Stimulated activated effector memory CD8-positive, alpha-beta T cell treated with anti-CD3 and anti-CD28 coated beads, Interleukin-12 subunit alpha, Interleukin-12 subunit beta, amount 100 ng/mL, for 72 hours (primary cell): ENCODE measurements around the gene PCP4.

ENCODE experiments used
- ATAC-seq: fragments of 150-1000 bp; cut with Tn5 transposase; 2 replicates; pipeline ENCODE4 v1.10.0; 2021
- DNase-seq, 2 donors: peaks; one replicate each; pipeline ENCODE4 v3.0.0; 2021 to 2022; ENCODE audit warnings: low spot score in 2 of 2
- H3K27ac Mint-ChIP-seq: one replicate; pipeline ENCODE4 v1.8.0; 2022; ENCODE audit warnings: mild to moderate bottlenecking, mixed read lengths
- H3K36me3 Mint-ChIP-seq: one replicate; pipeline ENCODE4 v1.8.0; 2022; ENCODE audit warnings: mild to moderate bottlenecking, mixed read lengths
- H3K4me1 Mint-ChIP-seq: one replicate; pipeline ENCODE4 v1.8.0; 2022; ENCODE audit warnings: mixed read lengths
- H3K4me3 Mint-ChIP-seq: one replicate; pipeline ENCODE4 v1.8.0; 2022; ENCODE audit warnings: mild to moderate bottlenecking, mixed read lengths
- H3K9me3 Mint-ChIP-seq: one replicate; pipeline ENCODE4 v1.8.0; 2022; ENCODE audit warnings: mixed read lengths

The PCP4 gene

GRCh38 chr21:39932335-39932734 is 65.1 kb downstream of the PCP4 start:
- Mint-ChIP-seq H3K4me1 (no peaks in the 10 kb centered on the region), H3K4me3 (no peak overlapping the region), H3K27ac (no peak overlapping the region), H3K36me3 (no peaks in the 10 kb centered on the region), H3K9me3 (peaks cover 2% of the 10 kb centered on the region)
- ATAC-seq (no peak), DNase-seq (no peak)

GRCh38 chr21:39934895-39935294 is 67.7 kb downstream of the PCP4 start:
- no peak for DNase-seq
- no peak for ATAC-seq
- Mint-ChIP-seq H3K27ac (no peak overlapping the region), H3K36me3 (no peaks in the 10 kb centered on the region), H3K4me1 (no peaks in the 10 kb centered on the region), H3K9me3 (peaks cover 2% of the 10 kb centered on the region), H3K4me3 (no peak overlapping the region)

- Mint-ChIP-seq H3K4me3 (no peak overlapping the region), H3K27ac (no peak overlapping the region), H3K36me3 (no peaks in the 10 kb centered on the region), H3K4me1 (no peaks in the 10 kb centered on the region), H3K9me3 (peaks cover 2% of the 10 kb centered on the region)
- DNase-seq (no peak), ATAC-seq (no peak)
Observed at GRCh38 chr21:39935716-39936115, 68.5 kb downstream of the PCP4 start.

DNA sequence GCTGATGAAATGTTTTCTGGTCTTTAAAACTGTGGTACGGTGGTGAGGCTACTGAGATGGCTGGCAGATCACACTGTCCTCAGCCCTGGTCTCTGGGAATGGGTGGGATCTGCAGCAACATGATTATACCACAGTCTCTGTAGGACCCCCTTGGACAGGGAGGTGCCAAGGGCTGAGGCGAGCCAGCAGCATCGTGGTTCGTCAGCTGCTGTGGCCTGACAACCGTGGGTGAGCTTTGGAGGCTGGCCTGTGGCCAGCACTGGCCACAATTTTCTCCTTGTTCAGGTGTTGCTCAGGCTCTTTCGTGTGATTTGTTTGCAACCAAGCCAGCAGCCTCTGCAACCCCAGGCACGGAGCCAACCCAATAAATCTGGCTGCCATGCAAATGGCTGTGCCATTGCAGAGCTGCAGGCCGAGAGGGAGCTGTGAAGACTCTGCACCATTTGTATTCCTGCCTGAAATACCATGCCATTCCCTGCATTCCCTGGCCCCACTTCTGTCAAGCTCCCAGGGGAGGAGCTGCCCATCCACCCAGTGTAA is 70.9 kb downstream of the PCP4 start:
- DNase-seq (no peak), ATAC-seq (peak; percentile 5)
- peaks cover 6% of the 10 kb centered on the region for H3K9me3 Mint-ChIP-seq
- H3K4me1 Mint-ChIP-seq, result no peaks in the 10 kb centered on the region
- no peak overlapping the region for H3K4me3 Mint-ChIP-seq
- H3K36me3 Mint-ChIP-seq, result no peaks in the 10 kb centered on the region
- no peak overlapping the region for H3K27ac Mint-ChIP-seq

- H3K36me3 Mint-ChIP-seq, result no peaks in the 10 kb centered on the region
- no peak overlapping the region for H3K27ac Mint-ChIP-seq
- H3K4me1 Mint-ChIP-seq, result no peaks in the 10 kb centered on the region
- ATAC-seq (no peak), DNase-seq (no peak)
- H3K4me3 Mint-ChIP-seq, result no peak overlapping the region
- H3K9me3 Mint-ChIP-seq, result peaks cover 21% of the 10 kb centered on the region
Observed at GRCh38 chr21:39946199-39946598, 79.0 kb downstream of the PCP4 start.

GRCh38 chr21:39947031-39947430 is 79.8 kb downstream of the PCP4 start:
- no peaks in the 10 kb centered on the region for H3K4me1 Mint-ChIP-seq
- no peaks in the 10 kb centered on the region for H3K36me3 Mint-ChIP-seq
- peaks cover 17% of the 10 kb centered on the region for H3K9me3 Mint-ChIP-seq

DNA sequence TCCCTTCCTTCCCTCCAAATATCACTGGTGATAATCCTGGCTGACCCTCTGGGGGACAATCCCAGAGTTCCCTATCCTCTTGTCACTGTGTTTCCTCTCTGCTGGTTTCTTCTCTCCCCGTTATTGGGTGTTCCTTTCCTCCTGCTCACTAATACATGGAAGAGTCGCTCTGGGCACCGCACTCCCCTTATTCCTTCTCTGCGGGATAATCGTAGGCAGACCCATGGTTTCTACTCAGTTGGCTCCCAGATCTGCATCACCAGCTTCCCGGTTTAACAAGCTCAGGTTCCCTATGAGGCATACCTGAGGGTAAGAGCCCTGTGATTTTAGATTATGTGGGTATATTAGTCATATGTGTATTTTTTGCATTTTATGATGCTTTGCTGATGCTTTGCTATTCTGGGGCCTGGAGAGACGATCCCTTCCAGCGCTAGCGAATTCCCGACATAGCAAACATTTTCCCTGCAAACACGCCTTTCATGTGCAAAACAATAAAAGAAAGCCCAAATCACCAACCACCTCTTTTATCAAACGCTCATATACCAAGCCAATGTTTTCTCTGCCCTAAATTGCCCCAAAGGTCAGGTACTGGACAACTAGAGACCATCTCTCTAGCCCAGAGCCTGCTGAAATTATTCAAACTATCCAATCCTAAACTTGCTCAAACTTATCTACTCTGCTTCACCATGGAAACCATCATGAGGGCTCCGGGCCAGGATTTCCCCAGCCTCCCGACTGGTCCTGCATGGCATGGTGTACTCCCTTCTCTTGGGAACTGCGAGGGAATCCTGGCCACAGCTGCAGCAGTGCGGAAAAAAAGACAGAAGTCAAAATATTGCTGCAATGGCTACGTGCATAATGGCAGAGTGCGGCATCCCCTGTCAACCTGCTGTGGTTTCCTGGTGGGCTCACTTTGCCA is 84.2 kb downstream of the PCP4 start:
- Mint-ChIP-seq H3K36me3 (no peaks in the 10 kb centered on the region), H3K4me3 (no peak overlapping the region), H3K4me1 (no peaks in the 10 kb centered on the region), H3K9me3 (peaks cover 10% of the 10 kb centered on the region), H3K27ac (no peak overlapping the region)
- no peak for ATAC-seq
- DNase-seq, result no peak

More at GRCh38 chr21:39947031-39947430, 79.8 kb downstream of the PCP4 start:
- no peak for DNase-seq
- H3K4me3 Mint-ChIP-seq, result no peak overlapping the region
- no peak for ATAC-seq
- no peak overlapping the region for H3K27ac Mint-ChIP-seq

DNA sequence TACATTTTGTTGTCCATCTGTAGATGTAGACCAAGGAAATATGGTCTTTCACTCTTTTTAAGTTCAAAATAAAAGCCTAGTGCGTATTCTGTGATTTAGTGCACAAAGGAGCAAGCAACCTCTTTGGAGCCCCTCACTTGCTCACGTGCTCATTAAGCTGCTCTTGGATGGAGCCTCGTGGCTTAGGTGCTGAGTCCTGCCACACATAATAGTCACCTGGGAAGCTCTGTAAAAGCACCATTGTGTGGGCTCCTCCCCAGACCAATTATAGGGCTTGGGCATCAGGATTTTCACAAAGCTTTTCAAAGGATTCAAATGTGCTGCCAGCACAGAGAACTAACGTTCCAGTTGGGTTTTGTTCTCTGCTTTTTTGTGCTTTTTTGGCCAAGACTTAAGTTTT is 85.0 kb downstream of the PCP4 start:
- Mint-ChIP-seq H3K27ac (no peak overlapping the region), H3K36me3 (no peaks in the 10 kb centered on the region), H3K4me3 (no peak overlapping the region), H3K4me1 (no peaks in the 10 kb centered on the region), H3K9me3 (peaks cover 6% of the 10 kb centered on the region)
- ATAC-seq (no peak), DNase-seq (no peak)

- H3K9me3 Mint-ChIP-seq, result no peaks in the 10 kb centered on the region
- H3K4me3 Mint-ChIP-seq, result no peak overlapping the region
- no peak for DNase-seq
- no peak for ATAC-seq
- H3K27ac Mint-ChIP-seq, result no peak overlapping the region
- no peaks in the 10 kb centered on the region for H3K4me1 Mint-ChIP-seq
- no peaks in the 10 kb centered on the region for H3K36me3 Mint-ChIP-seq
Observed at GRCh38 chr21:39954570-39954969, 87.3 kb downstream of the PCP4 start.

DNA sequence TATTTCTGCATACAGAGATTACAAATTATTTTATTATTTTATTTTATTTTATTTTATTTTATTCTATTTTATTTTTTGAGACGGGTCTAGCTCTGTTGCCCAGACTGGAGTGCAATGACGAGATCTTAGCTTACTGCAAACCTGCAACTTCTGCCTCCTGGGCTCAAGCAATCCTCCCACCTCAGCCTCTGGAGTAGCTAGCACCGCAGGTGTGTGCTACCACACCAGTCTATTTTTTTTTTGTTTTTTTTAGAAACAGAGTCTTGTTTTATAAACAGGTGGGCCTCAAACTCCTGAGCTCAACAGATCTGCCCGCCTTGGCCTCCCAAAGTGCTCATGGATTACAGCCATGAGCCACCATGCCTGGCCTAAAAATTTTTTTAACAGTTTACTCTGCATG is 88.1 kb downstream of the PCP4 start:
- ATAC-seq (no peak), DNase-seq (no peak)
- Mint-ChIP-seq H3K27ac (no peak overlapping the region), H3K36me3 (no peaks in the 10 kb centered on the region), H3K9me3 (peaks cover 5% of the 10 kb centered on the region), H3K4me3 (no peak overlapping the region), H3K4me1 (no peaks in the 10 kb centered on the region)

GRCh38 chr21:39956586-39956985 is 89.3 kb downstream of the PCP4 start:
- no peaks in the 10 kb centered on the region for H3K4me1 Mint-ChIP-seq
- H3K27ac Mint-ChIP-seq, result no peak overlapping the region
- ATAC-seq (no peak), DNase-seq (no peak)
- H3K36me3 Mint-ChIP-seq, result no peaks in the 10 kb centered on the region
- peaks cover 12% of the 10 kb centered on the region for H3K9me3 Mint-ChIP-seq
- no peak overlapping the region for H3K4me3 Mint-ChIP-seq

GRCh38 chr21:39958731-39959130 is 91.5 kb downstream of the PCP4 start:
- Mint-ChIP-seq H3K9me3 (peaks cover 20% of the 10 kb centered on the region), H3K4me3 (no peak overlapping the region), H3K27ac (no peak overlapping the region), H3K4me1 (no peaks in the 10 kb centered on the region), H3K36me3 (no peaks in the 10 kb centered on the region)
- DNase-seq (no peak), ATAC-seq (no peak)

DNA sequence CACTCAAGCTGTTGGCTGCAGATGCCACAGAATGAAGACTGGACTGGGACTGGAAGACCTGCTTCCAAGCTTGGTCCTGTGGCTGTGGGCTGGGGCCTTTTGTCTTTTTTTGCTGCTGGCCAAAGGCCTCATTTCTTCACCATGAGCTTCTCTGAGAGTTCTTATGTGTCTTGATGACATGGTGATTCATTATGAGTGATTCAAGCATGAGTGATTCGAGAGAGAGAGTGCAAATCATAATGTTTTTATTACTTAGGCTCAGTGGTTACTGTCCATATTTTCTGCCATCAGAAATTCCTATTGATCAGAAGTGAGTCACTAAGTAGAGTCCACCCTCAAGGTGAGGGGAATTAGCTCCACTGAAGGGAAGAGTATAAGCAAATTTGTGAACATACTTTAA is 94.0 kb downstream of the PCP4 start:
- H3K9me3 Mint-ChIP-seq, result peaks cover 22% of the 10 kb centered on the region
- no peaks in the 10 kb centered on the region for H3K4me1 Mint-ChIP-seq
- no peak overlapping the region for H3K27ac Mint-ChIP-seq
- no peak for DNase-seq
- no peak for ATAC-seq
- H3K4me3 Mint-ChIP-seq, result no peak overlapping the region
- no peaks in the 10 kb centered on the region for H3K36me3 Mint-ChIP-seq

GRCh38 chr21:39965026-39965425 is 97.8 kb downstream of the PCP4 start:
- Mint-ChIP-seq H3K9me3 (peaks cover 23% of the 10 kb centered on the region), H3K4me1 (no peaks in the 10 kb centered on the region)
- ATAC-seq, result no peak

GRCh38 chr21:39966786-39967185 is 99.5 kb downstream of the PCP4 start:
- Mint-ChIP-seq H3K4me1 (no peaks in the 10 kb centered on the region), H3K36me3 (no peaks in the 10 kb centered on the region), H3K4me3 (no peak overlapping the region), H3K27ac (no peak overlapping the region), H3K9me3 (peaks cover 13% of the 10 kb centered on the region)
- ATAC-seq (no peak), DNase-seq (no peak)

More at GRCh38 chr21:39965026-39965425, 97.8 kb downstream of the PCP4 start:
- DNase-seq, result no peak
- Mint-ChIP-seq H3K36me3 (no peaks in the 10 kb centered on the region), H3K27ac (no peak overlapping the region), H3K4me3 (no peak overlapping the region)

DNA sequence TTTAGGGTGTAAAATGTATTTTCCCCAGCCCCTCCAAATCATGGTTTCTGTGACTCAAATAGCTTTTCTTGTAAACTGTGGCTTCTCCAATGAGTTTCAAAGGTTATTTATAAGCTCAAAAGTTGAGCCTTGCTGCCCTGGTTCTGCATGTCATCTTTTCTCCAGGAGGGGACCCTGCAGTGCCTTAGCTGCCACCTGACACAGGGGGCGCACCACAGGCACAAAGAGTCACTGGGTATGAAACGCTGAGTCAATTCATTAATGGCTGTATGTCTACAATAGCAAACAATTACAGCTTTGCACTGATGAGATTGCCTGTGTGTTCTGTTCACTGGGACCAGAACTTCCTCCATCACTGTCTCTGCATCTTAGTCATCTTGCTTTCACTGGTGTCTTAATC is 100.8 kb downstream of the PCP4 start:
- ATAC-seq (no peak), DNase-seq (no peak)
- H3K9me3 Mint-ChIP-seq, result peaks cover 8% of the 10 kb centered on the region
- H3K4me1 Mint-ChIP-seq, result no peaks in the 10 kb centered on the region
- H3K4me3 Mint-ChIP-seq, result no peak overlapping the region
- no peak overlapping the region for H3K27ac Mint-ChIP-seq
- H3K36me3 Mint-ChIP-seq, result no peaks in the 10 kb centered on the region
